NCI-H2171 treated with DMSO at 0.1 percent for 48 hours (cell line): Measurements from ENCODE around the gene HBG1.

Experiments used
- DNase-seq: peaks from one replicate; lab custom pipeline; 2025; lab: John Stamatoyannopoulos, UW

The HBG1 gene

GRCh38 chr11:5246772-5247471 lies 2.7 kb downstream of the HBG1 start:
- DNase-seq = no peak

GRCh38 chr11:5245155-5245554 lies 4.5 kb downstream of the HBG1 start:
- DNase-seq = no peak

GRCh38 chr11:5243816-5244180 lies 5.9 kb downstream of the HBG1 start:
- DNase-seq = no peak

GRCh38 chr11:5242933-5243815 lies 6.5 kb downstream of the HBG1 start:
- DNase-seq = no peak

GRCh38 chr11:5242208-5242607 lies 7.4 kb downstream of the HBG1 start:
- no peak for DNase-seq

- no peak for DNase-seq
Observed at GRCh38 chr11:5241458-5241857, 8.2 kb downstream of the HBG1 start.

- no peak for DNase-seq
Observed at GRCh38 chr11:5240458-5240857, 9.2 kb downstream of the HBG1 start.

- DNase-seq = no peak
Observed at GRCh38 chr11:5240056-5240455, 9.6 kb downstream of the HBG1 start.

GRCh38 chr11:5239046-5239445 lies 10.6 kb downstream of the HBG1 start:
- DNase-seq = no peak

- no peak for DNase-seq
Observed at GRCh38 chr11:5238486-5238885, 11.2 kb downstream of the HBG1 start.

- DNase-seq = no peak
Observed at GRCh38 chr11:5237420-5237819, 12.2 kb downstream of the HBG1 start.

GRCh38 chr11:5235364-5236095 lies 14.1 kb downstream of the HBG1 start:
- DNase-seq = no peak

- DNase-seq = no peak
Observed at GRCh38 chr11:5234381-5234834, 15.2 kb downstream of the HBG1 start, which contains the start of gene HBD. HBD (minus strand) TSS chr11:5234483; CDS start chr11:5234433, 50 bp downstream.

- DNase-seq = no peak
Observed at GRCh38 chr11:5233307-5233706, 16.4 kb downstream of the HBG1 start.

- DNase-seq = no peak
Observed at GRCh38 chr11:5232821-5233220, 16.8 kb downstream of the HBG1 start.

GRCh38 chr11:5232176-5232575 lies 17.5 kb downstream of the HBG1 start:
- DNase-seq = no peak

GRCh38 chr11:5231111-5231510 lies 18.5 kb downstream of the HBG1 start:
- DNase-seq = no peak

GRCh38 chr11:5230266-5230665 lies 19.4 kb downstream of the HBG1 start:
- no peak for DNase-seq

- no peak for DNase-seq
Observed at GRCh38 chr11:5229796-5230195, 19.9 kb downstream of the HBG1 start.

- DNase-seq = no peak
Observed at GRCh38 chr11:5229356-5229755, 20.3 kb downstream of the HBG1 start.

- DNase-seq = no peak
Observed at GRCh38 chr11:5228124-5228523, 21.5 kb downstream of the HBG1 start.

GRCh38 chr11:5227681-5228080 lies 22.0 kb downstream of the HBG1 start:
- DNase-seq = no peak
